Stimulated activated CD4-positive, alpha-beta T cell treated with anti-CD3 and anti-CD28 coated beads, Interleukin-15, amount 100 ng/mL, for 48 hours (primary cell): ENCODE measurements around the gene STK17A.
A peak's percentile ranks its signal among the peaks of the same experiment; 100 is the strongest.

Experiments used
- DNase-seq, 2 donors: peaks; one replicate each; pipeline ENCODE4 v3.0.0-alpha.2; 2020; ENCODE audit warnings: low read depth in 2 of 2

STK17A gene

GRCh38 chr7:43634384-43634783 is 51.5 kb downstream of the STK17A start:
- DNase-seq = no peak

GRCh38 chr7:43636093-43636492 is 53.2 kb downstream of the STK17A start:
- DNase-seq = no peak

- DNase-seq = no peak
Measured at GRCh38 chr7:43637114-43637806, 54.4 kb downstream of the STK17A start.

- no peak for DNase-seq
Measured at GRCh38 chr7:43639858-43640491, 57.1 kb downstream of the STK17A start.

- no peak for DNase-seq
Measured at GRCh38 chr7:43640679-43641078, 57.8 kb downstream of the STK17A start.

GRCh38 chr7:43642897-43643630 is 60.2 kb downstream of the STK17A start:
- DNase-seq = no peak

- DNase-seq = no peak
Measured at GRCh38 chr7:43643846-43644245, 60.9 kb downstream of the STK17A start.

- no peak for DNase-seq
Measured at GRCh38 chr7:43645699-43646226, 62.9 kb downstream of the STK17A start.

- no peak for DNase-seq
Measured at GRCh38 chr7:43646603-43647338, 63.9 kb downstream of the STK17A start.

GRCh38 chr7:43647339-43647672 is 64.4 kb downstream of the STK17A start:
- no peak for DNase-seq

GRCh38 chr7:43647673-43648472 is 65.0 kb downstream of the STK17A start:
- peak; percentile 50 to 52 for DNase-seq

GRCh38 chr7:43648473-43649406 is 65.8 kb downstream of the STK17A start:
- DNase-seq = peak in 1 of 2 donors; percentile 62

- peak; percentile 44 to 54 for DNase-seq
Measured at GRCh38 chr7:43649755-43650274, 66.9 kb downstream of the STK17A start.

- DNase-seq = no peak
Measured at GRCh38 chr7:43650457-43651052, 67.6 kb downstream of the STK17A start.

GRCh38 chr7:43652364-43652763 is 69.5 kb downstream of the STK17A start:
- no peak for DNase-seq

GRCh38 chr7:43653466-43653865 is 70.6 kb downstream of the STK17A start:
- no peak for DNase-seq

GRCh38 chr7:43653891-43654504 is 71.1 kb downstream of the STK17A start:
- no peak for DNase-seq

GRCh38 chr7:43655584-43655983 is 72.7 kb downstream of the STK17A start:
- no peak for DNase-seq

GRCh38 chr7:43656997-43657396 is 74.1 kb downstream of the STK17A start:
- no peak for DNase-seq
